ENCODE results near the gene APELA.

- TF ChIP-seq POLR2A (IDR thresholded peaks at IDR 0.05) (no peak), CTCF (IDR thresholded peaks at IDR 0.05) (no peak)
These were observed 56.3 kb downstream of the APELA start for GRCh38 chr4:164933244-164933643.
